GM18498 (cell line): ENCODE measurements around the gene LORICRIN.

ENCODE experiments used
- ATAC-seq: cut with Tn5 transposase; IDR thresholded peaks from one replicate; pipeline ENCODE4 v1.9.1; 2021; ENCODE audit warnings: mild to moderate bottlenecking, moderate library complexity; ENCODE audit not compliant: unreplicated experiment

The LORICRIN gene

GRCh38 chr1:153293851-153294250 is 34.4 kb downstream of the LORICRIN start:
- no peak for ATAC-seq

DNA sequence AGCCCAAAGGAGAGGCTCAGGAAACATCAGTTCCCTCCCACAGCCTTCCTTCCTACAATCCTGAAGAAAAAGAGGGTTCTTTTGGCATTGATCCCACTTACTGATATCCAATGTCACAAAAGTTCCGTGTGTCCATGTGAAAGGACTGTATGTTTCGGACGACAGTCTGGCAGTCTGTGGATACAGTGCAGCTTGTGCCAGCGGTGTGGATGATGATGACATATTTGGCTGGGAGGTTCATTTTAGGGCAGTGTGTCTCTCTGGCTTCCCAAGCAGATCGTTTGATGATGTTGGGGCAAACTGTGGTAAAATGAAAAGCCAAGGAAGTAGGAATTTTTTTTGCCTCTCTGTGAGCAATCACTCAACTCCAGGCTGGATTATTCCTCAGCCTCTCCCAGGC is 42.8 kb downstream of the LORICRIN start:
- no peak for ATAC-seq

DNA sequence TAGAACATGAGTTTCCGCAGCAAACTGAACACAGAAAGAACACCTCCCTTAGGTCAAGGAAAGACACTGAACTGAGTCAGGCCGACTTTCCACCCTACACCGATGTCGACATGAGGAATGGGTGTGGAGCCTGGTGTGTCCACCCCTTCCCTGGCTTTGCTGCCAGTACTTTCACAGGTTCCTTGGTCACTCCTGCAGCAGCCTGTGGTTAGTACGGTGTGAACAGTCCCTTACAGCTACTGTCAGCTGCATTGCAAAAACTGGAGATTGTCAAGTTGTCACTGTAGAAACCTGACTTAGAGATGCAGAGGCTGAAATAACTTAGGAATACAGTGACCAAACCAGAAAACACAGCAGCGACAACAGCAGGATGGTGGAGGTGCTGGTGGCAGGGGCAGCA is 46.2 kb downstream of the LORICRIN start:
- ATAC-seq = no peak

DNA sequence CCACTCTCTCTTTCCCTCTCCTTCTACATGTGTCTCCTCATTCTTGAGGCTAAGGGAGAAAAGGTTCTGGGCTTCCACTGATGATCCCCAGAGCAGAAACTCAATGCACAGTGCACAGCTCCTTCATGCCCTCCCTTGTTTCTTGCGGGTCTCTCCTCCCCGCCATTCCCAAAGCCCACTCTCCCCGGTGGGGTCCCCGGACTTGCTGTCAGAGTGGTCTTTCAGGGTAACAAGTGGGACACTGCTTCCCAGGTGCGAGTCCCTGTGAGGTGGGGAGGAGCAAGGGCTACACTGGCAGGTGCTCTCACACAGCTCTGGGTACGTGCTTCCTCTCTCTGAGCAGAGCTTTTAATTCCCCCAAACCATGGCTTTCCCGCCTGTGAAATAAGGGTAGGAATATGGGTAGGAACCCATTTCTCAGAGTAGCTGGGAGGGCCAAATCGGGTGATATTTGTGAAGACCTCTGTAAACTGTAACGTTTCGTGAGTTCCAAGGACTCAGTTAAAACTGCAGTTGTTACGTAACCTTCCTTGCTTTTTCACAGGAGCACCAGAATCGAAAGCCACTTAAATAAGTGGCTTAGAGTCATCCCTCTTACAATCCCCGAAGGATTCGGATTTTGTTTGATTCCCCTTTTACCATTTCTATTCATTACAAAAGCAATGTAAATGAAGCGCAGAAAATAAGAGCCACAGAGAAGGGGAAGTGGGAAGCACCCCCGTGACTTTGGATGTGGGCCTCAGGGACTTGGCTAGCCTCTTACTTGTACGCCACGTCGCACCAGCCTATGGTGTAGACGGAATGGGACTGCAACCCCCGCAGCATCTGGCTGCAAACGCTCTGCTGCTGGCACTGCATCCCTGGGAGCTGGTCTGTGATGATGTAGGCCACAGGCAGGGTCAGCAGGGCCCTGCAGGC is 47.1 kb downstream of the LORICRIN start:
- ATAC-seq = no peak

DNA sequence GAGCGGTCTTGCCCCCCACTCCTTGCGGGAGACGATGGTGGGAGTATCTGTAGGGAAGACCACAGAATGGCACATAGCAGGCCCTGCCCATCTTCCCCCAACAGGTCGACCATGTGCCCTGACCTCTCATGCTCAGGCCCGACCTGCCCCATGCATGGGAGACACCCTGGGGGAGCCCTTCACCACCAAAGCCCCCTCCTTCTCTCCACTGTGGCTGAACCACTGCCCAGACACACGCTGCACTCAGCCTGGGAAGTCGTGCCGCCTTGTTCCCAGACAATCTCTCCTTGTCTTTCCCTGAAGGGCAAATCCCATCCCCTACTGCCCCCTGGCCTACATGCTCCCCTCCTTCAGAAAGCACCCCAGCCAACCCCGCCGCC is 47.7 kb downstream of the LORICRIN start:
- no peak for ATAC-seq

- ATAC-seq = no peak
These were observed 49.1 kb downstream of the LORICRIN start for GRCh38 chr1:153308540-153308939.

GRCh38 chr1:153309441-153309840 is 50.0 kb downstream of the LORICRIN start:
- no peak for ATAC-seq

DNA sequence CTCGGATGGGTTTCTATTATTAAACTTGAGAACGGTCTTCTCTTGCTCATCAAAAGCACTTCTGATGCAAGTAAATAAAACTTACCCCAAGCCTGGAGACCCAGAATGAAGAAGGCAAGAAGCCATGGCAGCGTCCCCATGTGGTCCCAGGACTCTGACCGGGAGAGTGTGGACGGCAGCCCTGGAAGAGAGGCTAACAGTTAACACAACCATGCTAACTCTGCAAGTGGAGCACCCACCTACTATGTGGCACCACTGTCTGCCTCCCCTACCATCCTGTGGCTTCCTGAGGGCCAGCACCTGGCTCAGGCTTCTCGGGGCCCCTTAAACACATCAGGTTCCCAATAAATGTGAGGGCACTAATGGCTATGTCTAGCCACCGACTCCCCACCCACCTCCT is 51.0 kb downstream of the LORICRIN start:
- no peak for ATAC-seq
